RPMI8226 (cell line): Measurements from ENCODE around the gene MIEN1.

Experiments used
- DNase-seq: peaks from one replicate; pipeline ENCODE4 v3.0.0-alpha.2; 2015

Gene MIEN1

GRCh38 chr17:39696731-39697130, 33.6 kb downstream of the MIEN1 start:
- DNase-seq, result no peak

GRCh38 chr17:39695089-39695474, 35.2 kb downstream of the MIEN1 start:
- DNase-seq, result no peak

- no peak for DNase-seq
Observed at GRCh38 chr17:39694593-39694992, 35.7 kb downstream of the MIEN1 start.

- no peak for DNase-seq
Observed at GRCh38 chr17:39688945-39689344, 41.4 kb downstream of the MIEN1 start.

DNA sequence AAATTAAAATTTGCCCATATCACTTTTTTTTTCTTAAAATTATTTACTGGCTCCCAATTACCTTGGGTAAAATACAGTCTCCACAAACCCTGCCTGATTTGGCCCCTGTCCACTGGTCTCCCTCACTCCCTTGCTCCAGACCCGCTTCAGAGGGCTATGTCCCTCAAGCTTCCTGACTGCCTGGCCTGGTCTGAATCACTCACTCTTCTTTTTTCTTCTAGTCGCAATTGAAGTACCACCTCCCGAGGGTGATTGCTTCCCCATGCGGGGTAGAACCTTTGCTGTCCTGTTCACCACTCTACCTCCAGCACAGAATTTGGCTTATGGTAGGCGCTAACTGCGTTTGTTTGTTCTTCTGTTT, 41.9 kb downstream of the MIEN1 start:
- DNase-seq, result no peak

GRCh38 chr17:39687546-39688474, 42.5 kb downstream of the MIEN1 start, which contains the start of gene PGAP3:
Gene PGAP3 (minus strand): TSS chr17:39688057. CDS start chr17:39688014, 43 bp downstream.
- peak; percentile 92 for DNase-seq

- DNase-seq, result no peak
Observed at GRCh38 chr17:39687101-39687545, 43.2 kb downstream of the MIEN1 start.

DNA sequence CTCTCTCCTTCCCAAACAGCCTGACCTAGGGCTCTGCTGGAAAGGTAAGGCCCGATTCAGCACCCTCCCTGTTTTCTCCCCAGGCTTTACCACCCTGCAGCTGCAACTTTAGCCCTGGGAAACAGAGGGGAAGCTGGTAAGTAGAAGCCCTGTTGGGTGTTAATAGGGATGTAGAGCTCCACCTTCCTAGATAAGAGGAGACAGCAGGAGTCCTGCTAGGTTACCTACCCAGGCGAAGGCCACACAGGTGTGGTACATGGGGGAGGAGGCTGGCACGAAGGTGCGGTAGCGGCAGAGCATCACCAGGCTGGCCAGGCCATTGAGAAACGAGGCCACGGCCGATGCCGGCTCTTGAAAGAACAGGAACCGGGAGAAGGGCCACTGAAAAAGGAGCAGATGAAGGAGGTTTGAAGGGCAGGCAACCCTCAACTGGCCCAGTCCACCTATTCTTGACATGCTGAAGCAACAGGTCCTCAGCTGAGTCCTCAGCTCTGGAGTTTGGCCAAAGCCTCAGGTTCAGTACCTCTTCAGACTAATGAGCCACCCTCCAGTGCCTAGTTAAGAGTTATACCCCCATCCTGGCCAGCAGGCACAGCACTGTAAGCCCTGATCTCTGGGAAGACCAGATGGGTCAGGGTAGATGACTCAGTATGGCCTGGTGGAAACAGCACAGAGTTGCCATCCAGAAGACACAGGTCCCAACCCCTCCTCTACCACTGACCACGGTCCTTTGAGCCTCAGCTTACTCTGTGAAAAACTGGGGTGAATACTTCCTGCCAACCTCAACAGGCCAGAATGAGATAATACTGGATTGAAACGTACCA, 45.8 kb downstream of the MIEN1 start:
- DNase-seq, result no peak

- no peak for DNase-seq
Observed at GRCh38 chr17:39683295-39683939, 46.9 kb downstream of the MIEN1 start.

DNA sequence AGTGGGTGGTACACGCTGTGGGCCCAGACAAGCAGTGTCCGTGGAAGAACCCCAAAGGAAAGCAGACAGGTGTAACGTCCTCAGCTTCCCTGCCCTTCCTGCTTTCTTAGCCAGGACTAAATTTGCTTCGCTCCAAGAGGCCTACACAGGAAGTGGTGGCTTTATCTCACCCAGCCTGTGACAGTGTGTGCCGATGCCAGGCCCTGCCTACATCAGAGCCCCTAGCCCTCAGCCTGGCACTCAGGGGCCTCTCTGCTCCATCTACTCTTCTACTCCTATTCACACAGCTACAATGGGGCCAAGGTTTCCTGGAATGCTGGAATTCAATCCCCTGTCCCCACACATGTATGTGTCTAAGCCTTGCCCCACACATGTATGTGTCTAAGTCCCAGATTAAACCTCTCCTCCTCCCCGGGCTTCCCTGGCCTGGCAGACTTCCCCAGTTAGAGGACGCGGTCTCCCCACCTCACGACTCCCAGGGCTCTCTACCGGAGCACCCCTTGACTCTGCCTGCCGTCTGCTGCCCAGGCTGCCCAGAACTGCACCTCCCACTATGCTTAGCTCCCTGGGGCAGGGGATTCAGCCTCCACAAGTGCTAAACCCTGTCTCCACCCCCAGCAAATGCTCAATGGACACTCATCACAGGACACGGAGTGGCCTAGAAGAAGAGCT, 50.7 kb downstream of the MIEN1 start:
- no peak for DNase-seq
